Medulla oblongata (tissue), 1 donor: ENCODE results near the gene COL5A1.
"Not testable (repeated sequence)": the region's sequence is repeated elsewhere in the genome, so short reads cannot be mapped to it uniquely, and the experiment has no call there.

Experiments
- DNase-seq: peaks from one replicate; pipeline ENCODE4 v3.0.0-alpha.2; 2015; ENCODE audit errors: extremely low spot score

COL5A1 gene

DNA sequence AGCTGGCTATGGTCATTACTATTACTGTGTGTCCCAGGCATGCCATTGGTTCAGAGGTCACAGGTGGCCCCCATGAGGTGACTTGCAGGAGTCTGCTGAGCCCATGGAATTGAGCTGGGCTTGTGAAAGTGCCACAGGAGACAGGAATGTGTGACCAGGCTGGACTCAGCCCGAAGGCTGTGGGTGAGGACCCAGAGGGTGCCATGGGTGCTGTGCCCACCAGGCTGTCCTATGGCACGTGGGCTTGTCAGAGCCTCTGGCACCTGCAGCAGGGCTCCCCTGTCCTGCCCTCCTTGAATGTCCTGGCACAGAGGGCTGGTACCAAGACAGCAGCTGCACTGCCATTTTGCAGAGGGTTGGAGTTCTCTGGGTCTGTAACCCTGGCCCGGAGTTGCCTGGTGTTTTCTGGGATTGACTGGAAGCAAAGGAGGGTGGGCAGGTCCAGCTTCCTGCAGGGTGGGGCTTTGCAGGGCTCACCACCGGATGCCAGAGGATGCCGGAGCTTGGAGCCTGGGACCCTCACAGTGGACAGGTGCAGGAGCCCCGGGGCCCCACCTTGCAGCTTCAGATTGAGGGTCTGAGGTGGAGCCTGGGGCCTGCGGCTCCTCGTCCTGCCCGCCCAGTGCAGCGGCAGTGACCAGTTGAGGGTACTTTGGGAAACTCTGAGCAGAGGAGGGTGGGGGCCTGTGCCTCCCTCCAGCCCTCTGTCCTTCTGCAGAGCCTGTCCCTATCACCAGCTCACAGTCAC, 14.2 kb downstream of the COL5A1 start:
- DNase-seq, result no peak

- no peak for DNase-seq
Measured at GRCh38 chr9:134656334-134657006, 14.9 kb downstream of the COL5A1 start.

GRCh38 chr9:134657666-134658377, 16.2 kb downstream of the COL5A1 start:
- no peak for DNase-seq

DNA sequence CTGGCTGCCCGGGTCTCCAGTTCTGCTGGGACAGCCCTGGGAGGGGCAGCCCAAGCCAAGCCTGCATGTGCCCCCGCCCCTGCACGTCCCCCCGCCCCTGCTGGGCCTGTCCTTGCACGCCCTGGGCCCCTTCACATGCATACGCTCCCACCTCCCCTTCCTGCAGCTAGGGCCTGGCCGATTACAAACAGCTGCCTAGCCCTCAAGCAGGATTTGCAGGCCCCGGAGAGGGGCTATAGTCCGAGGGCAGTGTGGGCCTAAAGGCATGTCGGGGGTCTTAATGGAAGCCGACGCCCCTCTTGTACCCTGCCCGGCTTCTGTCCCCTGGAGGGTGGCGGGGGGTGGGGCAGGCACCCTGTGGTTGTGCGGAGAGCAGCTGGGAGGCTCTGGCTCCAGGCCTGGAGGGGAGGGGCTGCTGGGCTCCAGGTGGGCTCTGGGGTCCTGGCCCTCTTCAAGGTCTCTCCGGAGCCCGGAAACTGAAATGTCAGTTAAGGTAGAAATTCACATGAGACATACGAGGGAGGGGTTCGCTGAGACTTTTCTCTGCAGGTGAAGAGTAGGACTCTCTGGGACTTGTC, 16.9 kb downstream of the COL5A1 start:
- no peak for DNase-seq

GRCh38 chr9:134659688-134660131, 18.1 kb downstream of the COL5A1 start:
- no peak for DNase-seq

DNA sequence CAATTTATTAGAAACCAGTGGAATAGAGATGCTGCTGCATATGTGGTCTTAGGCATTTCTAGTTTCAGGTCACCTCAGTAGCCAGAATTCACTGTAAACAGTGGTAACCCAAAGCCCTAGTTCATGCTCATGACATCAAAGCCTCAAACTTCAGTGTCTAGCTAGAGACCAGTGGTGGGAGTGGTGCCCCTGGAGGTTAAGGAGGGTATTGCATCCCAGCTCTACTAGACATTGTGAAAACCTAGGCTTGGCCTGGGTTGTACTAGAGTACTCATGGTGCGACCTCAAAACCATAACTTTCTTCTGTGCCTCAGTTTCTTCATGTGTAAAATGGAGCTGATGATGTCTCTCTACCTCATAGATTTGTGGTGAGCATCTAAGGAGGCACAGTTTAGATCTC, 18.8 kb downstream of the COL5A1 start:
- no peak for DNase-seq

DNA sequence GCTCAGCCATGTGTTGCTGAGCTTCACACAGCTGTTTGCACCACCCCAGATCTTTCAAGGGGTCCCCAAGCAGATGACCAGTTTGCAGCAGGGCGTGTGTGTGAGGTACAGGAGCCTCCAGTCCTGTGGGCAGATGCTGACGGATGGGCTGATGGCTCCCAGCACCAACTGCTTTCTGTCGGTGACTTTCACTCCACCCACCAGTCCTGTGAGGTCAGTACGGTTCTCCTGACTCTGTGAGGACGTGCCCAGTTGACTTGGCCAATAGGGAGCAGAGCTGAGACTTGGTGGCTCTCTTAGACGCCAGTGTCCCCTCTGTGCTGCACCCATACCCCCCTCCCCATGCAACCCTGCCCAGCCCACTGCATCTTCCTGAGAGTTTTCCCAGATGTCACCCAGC, 19.7 kb downstream of the COL5A1 start:
- no peak for DNase-seq

GRCh38 chr9:134661791-134662142, 20.2 kb downstream of the COL5A1 start:
- DNase-seq, result no peak

GRCh38 chr9:134662143-134662876, 20.7 kb downstream of the COL5A1 start:
- no peak for DNase-seq

- DNase-seq, result no peak
Measured at GRCh38 chr9:134663084-134663483, 21.5 kb downstream of the COL5A1 start.

- no peak for DNase-seq
Measured at GRCh38 chr9:134663753-134664415, 22.3 kb downstream of the COL5A1 start.

GRCh38 chr9:134664446-134664845, 22.8 kb downstream of the COL5A1 start:
- DNase-seq, result no peak

DNA sequence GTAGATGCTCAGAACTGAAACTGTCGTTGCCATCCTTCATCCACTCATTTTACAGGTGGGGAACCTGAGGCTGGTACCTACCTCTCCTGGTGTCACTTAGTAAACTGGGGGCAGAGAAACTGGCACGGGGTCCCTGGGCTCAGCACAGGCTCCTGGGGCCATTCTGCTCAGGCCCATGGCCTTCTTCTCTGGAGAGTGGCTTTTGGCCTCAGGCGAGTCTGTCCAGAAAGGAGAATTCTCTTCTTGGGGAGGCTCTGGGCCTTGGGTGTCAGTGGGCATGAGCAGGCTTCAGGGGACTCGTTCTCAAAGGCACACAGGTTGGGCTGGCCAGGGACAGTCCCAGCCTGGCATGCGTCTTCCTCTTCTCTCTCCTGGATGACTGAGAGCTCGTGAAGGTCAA, 24.6 kb downstream of the COL5A1 start:
- DNase-seq, result no peak

DNA sequence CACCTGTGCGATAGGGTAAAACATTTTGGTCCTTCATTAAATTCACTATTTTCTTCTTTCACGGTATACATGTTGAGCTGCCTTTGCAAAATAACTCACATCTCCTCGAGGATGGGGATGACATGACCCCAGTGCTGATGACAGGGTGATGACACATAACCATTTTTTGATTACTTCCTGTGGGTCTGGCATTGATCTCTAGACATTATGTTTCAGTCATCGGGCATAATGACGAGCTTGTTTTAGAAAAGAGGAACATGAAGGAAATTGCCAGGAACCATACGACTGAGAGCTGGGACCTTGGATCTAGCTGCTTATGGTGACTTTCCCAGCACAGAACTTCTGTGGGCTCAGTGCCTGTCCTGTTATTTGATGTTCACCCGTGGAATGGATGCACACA, 25.2 kb downstream of the COL5A1 start:
- no peak for DNase-seq

DNA sequence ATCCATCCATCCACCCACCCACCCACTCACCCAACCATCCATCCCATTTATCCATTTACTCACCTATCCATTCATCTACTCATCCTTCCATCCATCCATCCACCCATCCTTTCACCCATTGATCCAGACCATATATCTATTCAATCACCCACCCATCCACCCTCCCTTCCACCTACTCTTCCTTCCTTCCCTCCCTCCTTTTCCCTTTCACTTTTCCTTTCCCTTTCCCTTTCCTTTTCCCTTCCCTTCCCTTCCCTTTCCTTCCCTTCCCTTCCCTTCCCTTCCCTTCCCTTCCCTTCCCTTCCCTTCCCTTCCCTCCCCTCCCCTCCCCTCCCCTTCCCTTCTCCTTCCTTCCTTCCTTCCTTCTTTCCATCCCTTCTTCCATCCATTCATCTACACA, 27.4 kb downstream of the COL5A1 start:
- DNase-seq, result not testable (repeated sequence)

DNA sequence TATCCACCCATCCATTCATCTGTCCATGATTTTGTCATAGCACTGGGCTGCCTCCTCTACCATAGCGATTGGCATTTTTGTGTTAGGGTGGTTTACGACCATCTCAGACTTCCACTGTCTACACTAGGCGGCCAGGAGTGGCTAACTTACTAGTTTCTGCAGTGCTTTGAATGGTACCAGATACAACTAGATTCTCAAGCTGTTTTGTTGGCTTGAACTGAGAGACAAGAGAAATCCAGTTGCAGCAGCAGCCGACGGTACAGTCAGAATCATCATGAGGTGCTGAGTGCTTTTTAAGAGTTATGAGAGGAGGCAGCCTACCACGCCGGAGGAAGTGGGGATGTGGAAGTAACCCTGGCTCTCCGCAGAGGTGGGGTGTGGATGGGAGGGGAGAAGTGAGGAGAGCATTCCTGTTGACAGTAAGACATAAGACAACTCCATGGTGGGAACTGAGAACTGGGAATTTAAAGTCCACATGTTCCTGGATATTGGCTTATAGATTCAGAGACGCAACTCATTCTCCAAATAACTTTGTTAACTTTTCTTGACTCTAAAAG, 27.9 kb downstream of the COL5A1 start:
- DNase-seq, result no peak

DNA sequence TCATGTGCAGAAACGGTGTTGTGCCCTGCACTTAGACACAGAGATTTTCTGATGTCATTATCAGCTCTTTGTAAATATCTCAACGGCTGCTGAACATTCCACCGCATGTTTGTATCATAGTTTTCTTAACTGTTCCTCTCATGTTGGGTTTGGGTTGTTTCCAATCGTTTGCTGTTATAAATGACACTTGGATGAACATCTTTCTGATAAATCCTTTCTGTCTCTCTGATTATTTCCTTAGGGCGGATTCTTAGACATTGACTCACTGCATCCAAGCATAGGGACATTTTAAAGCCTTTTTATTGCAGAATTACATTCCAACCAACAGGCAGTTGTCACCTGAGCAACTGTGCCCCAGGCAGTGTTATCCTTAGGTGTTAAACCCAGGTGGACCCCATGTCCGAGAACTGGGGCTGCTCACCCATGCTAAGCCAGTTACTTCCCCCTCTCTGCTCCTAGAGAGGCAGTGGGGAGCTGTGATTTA, 28.5 kb downstream of the COL5A1 start:
- DNase-seq, result no peak

DNA sequence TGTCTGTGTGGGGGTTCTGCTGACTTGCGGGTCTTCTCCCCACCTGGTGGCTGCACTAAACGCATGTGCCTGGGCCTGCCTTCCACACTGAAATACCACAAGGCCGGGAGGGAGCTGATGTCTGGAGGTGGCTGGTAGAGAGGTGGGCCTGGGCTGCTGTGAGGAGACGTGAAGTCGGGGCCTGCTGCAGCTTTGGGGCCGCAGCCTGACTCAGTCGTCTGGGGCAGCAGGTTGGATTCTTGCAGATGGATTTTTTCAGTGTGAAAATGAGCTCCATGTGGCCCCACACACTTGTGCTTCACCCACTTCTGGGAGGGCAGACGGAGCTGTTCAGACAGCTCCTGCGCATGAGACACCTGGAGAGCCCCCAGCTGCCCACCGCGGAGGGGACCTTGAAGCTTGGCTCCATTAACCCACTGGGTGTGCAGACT, 29.3 kb downstream of the COL5A1 start:
- DNase-seq, result no peak

DNA sequence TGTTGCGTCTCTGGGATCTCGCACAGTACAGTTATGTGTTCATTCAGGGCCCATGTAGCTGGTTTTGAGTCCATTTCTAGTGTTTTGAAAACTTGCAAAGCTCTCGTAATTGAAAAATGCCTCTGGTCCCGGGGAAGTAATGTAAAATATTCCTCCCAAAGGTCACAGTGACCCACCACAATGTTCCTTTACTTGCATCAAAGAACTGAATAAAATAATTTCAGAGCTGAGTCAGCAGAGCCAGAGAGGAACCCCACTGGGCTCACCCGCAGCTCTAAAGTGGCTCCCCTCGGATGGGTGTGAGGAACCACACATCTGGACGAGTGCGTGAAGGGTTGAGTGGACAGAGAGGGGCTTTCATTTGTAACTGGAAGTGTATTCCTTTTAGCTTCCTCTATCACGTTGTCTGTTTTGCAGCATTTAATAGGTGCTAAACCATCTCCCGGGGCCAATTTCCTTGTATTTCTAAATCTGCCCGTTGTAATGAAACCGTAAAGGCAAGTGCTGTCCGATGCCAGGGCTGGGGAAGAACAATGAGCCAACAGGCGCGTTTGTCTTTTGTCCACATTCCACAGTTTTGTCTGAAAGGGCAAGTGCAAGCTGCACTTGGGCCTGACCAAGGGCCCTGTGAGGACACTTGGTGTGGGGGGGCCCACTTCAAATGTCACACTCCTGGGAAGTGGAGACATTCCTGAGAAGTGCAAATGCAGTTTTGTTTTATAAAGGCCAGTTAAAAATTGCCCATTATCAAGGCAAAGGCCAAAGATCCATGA, 29.9 kb downstream of the COL5A1 start:
- no peak for DNase-seq

- DNase-seq, result no peak
Measured at GRCh38 chr9:134676361-134676760, 34.8 kb downstream of the COL5A1 start.
